Uterus (tissue), 2 donors: ENCODE data around the gene SELENOF.

Experiments
- POLR2A ChIP-seq, 2 donors: fragments of 450-650 bp; IDR thresholded peaks; one replicate each; pipeline ENCODE4 v1.6.1; 2016; ENCODE audit warnings: antibody characterized with exemption in 2 of 2, mild to moderate bottlenecking in 1 of 2, moderate library complexity in 1 of 2
- TF ChIP-seq, protein P1 (sequence below), 4 experiments: fragments of 200-600 bp in 2 of 4; fragments of 450-650 bp in 2 of 4; sonication (generic) in 2 of 4; IDR thresholded peaks; one replicate each; pipeline ENCODE4 v1.5.1; 2016 to 2019; ENCODE audit warnings: antibody characterized with exemption in 4 of 4, mild to moderate bottlenecking in 2 of 4, moderate library complexity in 1 of 4

DNA sequence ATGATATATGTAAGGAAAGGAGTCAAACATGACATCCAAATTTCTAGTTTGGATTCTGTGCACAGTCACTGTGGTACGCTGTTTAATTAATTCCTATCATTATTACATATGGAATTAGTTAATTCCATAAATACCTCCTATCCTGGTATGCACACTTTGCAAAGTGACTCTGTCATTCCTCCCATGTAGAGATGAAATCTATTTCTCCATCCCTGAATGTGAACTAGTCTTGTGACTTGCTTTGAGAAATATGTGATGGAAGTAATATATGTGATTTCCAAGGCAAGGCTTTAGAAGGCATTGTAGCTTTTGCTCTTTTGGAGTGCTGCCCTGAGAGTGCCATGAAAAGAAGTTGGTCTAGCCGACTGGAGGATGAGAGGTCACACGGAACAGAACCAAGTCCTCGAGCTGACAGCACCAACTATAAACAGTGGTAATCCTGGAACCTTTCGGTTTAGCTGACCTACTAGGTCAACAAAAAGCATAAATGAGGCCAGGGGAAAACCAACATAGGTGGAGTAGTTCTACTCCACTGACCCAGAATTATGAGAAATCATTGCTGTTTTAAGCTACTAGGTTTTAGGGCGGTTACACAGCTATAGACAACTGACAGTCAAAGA lies 1.5 kb downstream of the SELENOF start:
- TF ChIP-seq, protein P1, sequence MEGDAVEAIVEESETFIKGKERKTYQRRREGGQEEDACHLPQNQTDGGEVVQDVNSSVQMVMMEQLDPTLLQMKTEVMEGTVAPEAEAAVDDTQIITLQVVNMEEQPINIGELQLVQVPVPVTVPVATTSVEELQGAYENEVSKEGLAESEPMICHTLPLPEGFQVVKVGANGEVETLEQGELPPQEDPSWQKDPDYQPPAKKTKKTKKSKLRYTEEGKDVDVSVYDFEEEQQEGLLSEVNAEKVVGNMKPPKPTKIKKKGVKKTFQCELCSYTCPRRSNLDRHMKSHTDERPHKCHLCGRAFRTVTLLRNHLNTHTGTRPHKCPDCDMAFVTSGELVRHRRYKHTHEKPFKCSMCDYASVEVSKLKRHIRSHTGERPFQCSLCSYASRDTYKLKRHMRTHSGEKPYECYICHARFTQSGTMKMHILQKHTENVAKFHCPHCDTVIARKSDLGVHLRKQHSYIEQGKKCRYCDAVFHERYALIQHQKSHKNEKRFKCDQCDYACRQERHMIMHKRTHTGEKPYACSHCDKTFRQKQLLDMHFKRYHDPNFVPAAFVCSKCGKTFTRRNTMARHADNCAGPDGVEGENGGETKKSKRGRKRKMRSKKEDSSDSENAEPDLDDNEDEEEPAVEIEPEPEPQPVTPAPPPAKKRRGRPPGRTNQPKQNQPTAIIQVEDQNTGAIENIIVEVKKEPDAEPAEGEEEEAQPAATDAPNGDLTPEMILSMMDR (IDR thresholded peaks at IDR 0.05), result no peak
- no peak for TF ChIP-seq POLR2A (IDR thresholded peaks at IDR 0.05)
